NB4 (cell line): ENCODE data around the gene CEPT1.

ENCODE experiments used
- CTCF ChIP-seq: IDR thresholded peaks from one replicate; pipeline ENCODE4 v1.5.1; 2012; ENCODE audit warnings: low read depth, low read length
- MYC ChIP-seq: IDR thresholded peaks from 2 replicates; pipeline ENCODE4 v1.6.1; 2011; ENCODE audit warnings: low read depth, low read length
- POLR2A ChIP-seq: IDR thresholded peaks from 2 replicates; pipeline ENCODE4 v1.6.1; 2011; ENCODE audit warnings: mild to moderate bottlenecking; ENCODE audit not compliant: insufficient read length; ENCODE audit errors: extremely low read depth
- TF ChIP-seq, protein P1 (sequence below): IDR thresholded peaks from 2 replicates; pipeline ENCODE4 v1.6.1; 2011; ENCODE audit warnings: low read depth, low read length

DNA sequence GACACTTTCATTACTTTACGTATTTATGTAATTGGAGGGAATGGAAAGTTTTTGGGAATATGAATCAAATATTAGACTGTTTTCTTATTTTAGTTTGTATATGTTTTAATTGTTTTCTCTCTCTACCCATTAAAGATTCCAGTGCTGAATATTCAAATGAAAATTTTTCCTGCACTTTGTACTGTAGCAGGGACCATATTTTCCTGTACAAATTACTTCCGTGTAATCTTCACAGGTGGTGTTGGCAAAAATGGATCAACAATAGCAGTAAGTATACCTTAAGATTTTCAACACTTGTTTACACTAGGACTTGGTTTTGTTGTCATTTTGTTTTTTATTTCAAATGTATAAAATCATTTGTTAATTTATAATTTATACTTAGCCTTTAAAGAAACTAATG is 42.0 kb downstream of the CEPT1 start:
- no peak for TF ChIP-seq CTCF
- TF ChIP-seq POLR2A: no peak
- TF ChIP-seq, protein P1, sequence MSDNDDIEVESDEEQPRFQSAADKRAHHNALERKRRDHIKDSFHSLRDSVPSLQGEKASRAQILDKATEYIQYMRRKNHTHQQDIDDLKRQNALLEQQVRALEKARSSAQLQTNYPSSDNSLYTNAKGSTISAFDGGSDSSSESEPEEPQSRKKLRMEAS: no peak
- TF ChIP-seq MYC: no peak
